Psoas muscle (tissue), 8 donors: Measurements from ENCODE around the gene CNOT4. TPM values are rescaled to one million over a fixed set of nuclear protein-coding genes. Genes with fewer than 3 reads are reported as not detected.

Experiments
- ATAC-seq, 4 donors: fragments of 200-7000 bp; cut with Tn5 transposase; one replicate each; pipeline ENCODE4 v1.9.1; 2020; ENCODE audit warnings: moderate library complexity in 3 of 4, mild to moderate bottlenecking in 2 of 4
- DNase-seq, 2 donors: peaks; one replicate each; pipeline ENCODE4 v3.0.0-alpha.2; 2020
- H3K27ac ChIP-seq: fragments of 200-600 bp; one replicate; pipeline ENCODE4 v1.8.0; 2022
- H3K27me3 ChIP-seq, 3 donors: fragments of 200-600 bp in 1 of 3; one replicate each; pipeline versions ENCODE4 v1.6.1 to v1.8.0; 2013 to 2022; ENCODE audit warnings: low read length in 2 of 3, mild to moderate bottlenecking in 2 of 3, moderate library complexity in 1 of 3; ENCODE audit not compliant: insufficient read depth in 3 of 3
- H3K36me3 ChIP-seq, 2 donors: fragments of 200-600 bp in 1 of 2; one replicate each; pipeline versions ENCODE4 v1.6.1 to v1.8.0; 2013 to 2022; ENCODE audit warnings: low read depth in 1 of 2, mild to moderate bottlenecking in 1 of 2, moderate library complexity in 1 of 2; ENCODE audit not compliant: insufficient read depth in 1 of 2
- H3K4me1 ChIP-seq: fragments of 200-600 bp; one replicate; pipeline ENCODE4 v1.8.0; 2022
- H3K4me3 ChIP-seq: fragments of 200-600 bp; one replicate; pipeline ENCODE4 v1.8.0; 2022; ENCODE audit warnings: mild to moderate bottlenecking
- H3K9me3 ChIP-seq: fragments of 200-600 bp; one replicate; pipeline ENCODE4 v1.8.0; 2022
- CTCF ChIP-seq: fragments of 200-600 bp; IDR thresholded peaks from one replicate; pipeline ENCODE4 v1.8.0; 2022; ENCODE audit warnings: antibody characterized with exemption
- WGBS, 3 donors: extraction: QIAGEN DNeasy Blood & Tissue Kit; methylation state at CpG; one replicate each; pipeline versions ENCODE4 v1.1.6 to v1.1.7; 2013; 5-methylcytosine and 5-hydroxymethylcytosine counted together
- intact Hi-C, 2 donors: fragments of 100-400 bp; cut with DNase I; formaldehyde crosslinking; loops; one replicate each; pipeline versions ENCODE4 v1.11.0 to v1.14.2; 2022
- polyA plus RNA-seq, 3 donors: library from polyadenylated mRNA; stranded (reverse); fragments of 200-250 nt; gene quantifications; one replicate each; pipeline ENCODE4 v1.2.3, GENCODE V29; 2013
- total RNA-seq, 4 donors: library from RNA; stranded (reverse); fragmentation: NEBNext Ultra II Directional in 2 of 4; extraction: Animal tissue kit (Norgen Biotek cat#: 25700) in 2 of 4; gene quantifications; one replicate each; pipeline versions ENCODE4 v1.2.1 to v1.2.4, GENCODE V29; 2021 to 2023
- donor health status: healthy with polysubstance abuse.
- donor health status: DM: no; HTN: no; CAD: no; lungs with moderate emphysema.
- donor health status: Bipolar disorder and iron deficiency.
- donor health status: healthy.
- donor health status: DM: yes; HTN: yes; CAD: no.
- donor health status: DM: no; HTN: no; CAD: no.
- donor health status: DM: no; HTN: no; CAD: no.
- donor health status: DM: yes; HTN: yes; CAD: no.

CNOT4 gene
- total and polyA plus RNA-seq, 7 donors = 8.3 to 43.7 (median 27.6) TPM

- Histone ChIP-seq H3K4me1 (no peaks in the 10 kb centered on the region), H3K36me3 (no peaks in the 10 kb centered on the region), H3K27ac (no peak overlapping the region), H3K27me3 (no peaks in the 10 kb centered on the region), H3K4me3 (no peak overlapping the region), H3K9me3 (no peaks in the 10 kb centered on the region)
- WGBS, 3 donors = 94 to 95% (median 95%) methylated on average over 1 of the region's 1 CpG
- DNase-seq (no peak), ATAC-seq (no peak)
- no peak for TF ChIP-seq CTCF
- intact Hi-C loops = no loop called here
Observed at GRCh38 chr7:135333946-135334345, 176.0 kb downstream of the CNOT4 start.

- no peaks in the 10 kb centered on the region for H3K36me3 ChIP-seq
- H3K4me1 ChIP-seq = no peaks in the 10 kb centered on the region
- no peaks in the 10 kb centered on the region for H3K9me3 ChIP-seq
- intact Hi-C loops = no loop called here
- ATAC-seq (peak in 2 of 4 donors; percentile 36 to 39), DNase-seq (no peak)
- 67 to 80% (median 74%) methylated on average over 1 of the region's 1 CpG for WGBS, 3 donors
- H3K4me3 ChIP-seq = no peak overlapping the region
- no peak overlapping the region for H3K27ac ChIP-seq
- no peaks in the 10 kb centered on the region for H3K27me3 ChIP-seq
- TF ChIP-seq CTCF = no peak
Observed at GRCh38 chr7:135333200-135333599, 176.7 kb downstream of the CNOT4 start.

DNA sequence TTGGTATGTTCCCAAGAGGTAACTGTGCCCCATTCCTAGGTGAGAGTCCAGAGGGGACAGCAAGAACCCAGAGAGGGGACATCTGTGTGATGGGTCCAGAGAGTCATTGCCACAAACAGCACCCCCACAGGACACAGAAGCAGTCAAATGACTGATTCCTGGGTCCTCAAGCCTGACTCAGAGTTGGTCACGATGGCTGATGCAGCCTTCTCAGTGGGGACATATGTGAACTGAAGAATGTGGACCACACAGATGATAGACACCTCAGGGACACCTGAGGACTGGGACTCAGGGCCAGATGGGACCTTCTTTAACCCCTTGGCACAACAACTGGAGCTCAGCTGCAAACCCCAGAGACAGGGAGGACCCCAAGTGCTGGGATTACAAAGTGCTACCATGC lies 179.8 kb downstream of the CNOT4 start:
- 79 to 84% (median 83%) methylated on average over 1 of the region's 1 CpG for WGBS, 3 donors
- Histone ChIP-seq H3K27ac (no peak overlapping the region), H3K36me3 (no peaks in the 10 kb centered on the region), H3K4me3 (no peak overlapping the region), H3K9me3 (no peaks in the 10 kb centered on the region), H3K4me1 (no peaks in the 10 kb centered on the region), H3K27me3 (no peaks in the 10 kb centered on the region)
- no peak for TF ChIP-seq CTCF
- ATAC-seq (no peak), DNase-seq (no peak)
- intact Hi-C loops = no loop called here

- 88 to 92% (median 89%) methylated on average over 7 of the region's 7 CpGs for WGBS, 3 donors
- intact Hi-C loops = no loop called here
- no peak for DNase-seq
Observed at GRCh38 chr7:135328526-135328925, 181.4 kb downstream of the CNOT4 start.

More at GRCh38 chr7:135328526-135328925, 181.4 kb downstream of the CNOT4 start:
- Histone ChIP-seq H3K27ac (no peak overlapping the region), H3K36me3 (no peaks in the 10 kb centered on the region), H3K4me3 (no peak overlapping the region), H3K27me3 (no peaks in the 10 kb centered on the region), H3K4me1 (no peaks in the 10 kb centered on the region), H3K9me3 (no peaks in the 10 kb centered on the region)
- ATAC-seq = no peak
- no peak for TF ChIP-seq CTCF
